Stomach (tissue), 4 donors: ENCODE data around the gene PDCD1.

Source experiments
- CTCF ChIP-seq, 7 experiments: fragments of 450-650 bp in 4 of 7; fragments of 200-600 bp in 3 of 7; sonication (generic) in 3 of 7; IDR thresholded peaks; one replicate each; pipeline ENCODE4 v1.5.1; 2016 to 2019; ENCODE audit warnings: antibody characterized with exemption in 7 of 7, control low read depth in 2 of 7, mild to moderate bottlenecking in 1 of 7
- EP300 ChIP-seq: sonication (generic); formaldehyde crosslinking; IDR thresholded peaks from one replicate; pipeline ENCODE4 v1.6.1; 2017; ENCODE audit warnings: antibody characterized with exemption
- POLR2AphosphoS5 ChIP-seq, 3 donors: sonication (generic); formaldehyde crosslinking; IDR thresholded peaks; one replicate each; pipeline ENCODE4 v1.6.1; 2016; ENCODE audit warnings: antibody characterized with exemption in 3 of 3

- TF ChIP-seq CTCF (IDR thresholded peaks at IDR 0.05): no peak
- TF ChIP-seq EP300: no peak
- TF ChIP-seq POLR2AphosphoS5 (IDR thresholded peaks at IDR 0.05): no peak
Measured at GRCh38 chr2:241901500-241902351, 43.0 kb upstream of the PDCD1 start.
